Heart right ventricle (tissue), 16 donors: ENCODE results near the gene ETS1. TPM values are rescaled to one million over a fixed set of nuclear protein-coding genes. Genes with fewer than 3 reads are reported as not detected.
A peak's percentile ranks its signal among the peaks of the same experiment; 100 is the strongest.

Experiments
- ATAC-seq, 8 donors: fragments of 200-7000 bp; cut with Tn5 transposase; one replicate each; pipeline ENCODE4 v1.9.1; 2020; ENCODE audit warnings: mild to moderate bottlenecking in 8 of 8, moderate library complexity in 8 of 8, moderate number of reproducible peaks in 1 of 8
- DNase-seq, 2 donors: peaks; one replicate each; pipeline ENCODE4 v3.0.0-alpha.2; 2020
- H3K27ac ChIP-seq, 10 donors: fragments of 200-600 bp; sonication (generic) in 2 of 10; one replicate each; pipeline versions ENCODE4 v1.5.0 to v1.8.0; 2020 to 2022; ENCODE audit warnings: mild to moderate bottlenecking in 3 of 10
- H3K27me3 ChIP-seq, 7 donors: fragments of 200-600 bp; one replicate each; pipeline ENCODE4 v1.8.0; 2021 to 2022; ENCODE audit warnings: mild to moderate bottlenecking in 2 of 7
- H3K36me3 ChIP-seq, 9 donors: fragments of 200-600 bp; sonication (generic) in 1 of 9; one replicate each; pipeline versions ENCODE4 v1.5.0 to v1.8.0; 2020 to 2022; ENCODE audit warnings: mild to moderate bottlenecking in 2 of 9
- H3K4me1 ChIP-seq, 9 donors: fragments of 200-600 bp; sonication (generic) in 1 of 9; one replicate each; pipeline versions ENCODE4 v1.5.0 to v1.8.0; 2020 to 2022; ENCODE audit warnings: mild to moderate bottlenecking in 4 of 9
- H3K4me3 ChIP-seq, 10 donors: fragments of 200-600 bp; sonication (generic) in 2 of 10; one replicate each; pipeline versions ENCODE4 v1.5.0 to v1.8.0; 2020 to 2022; ENCODE audit warnings: mild to moderate bottlenecking in 7 of 10, moderate library complexity in 2 of 10
- H3K9me3 ChIP-seq, 11 donors: fragments of 200-600 bp in 10 of 11; sonication (generic) in 2 of 11; one replicate each; pipeline versions ENCODE4 v1.5.0 to v1.8.0; 2013 to 2022; ENCODE audit warnings: mild to moderate bottlenecking in 2 of 11, control low read depth in 1 of 11, moderate library complexity in 1 of 11
- CTCF ChIP-seq, 9 donors: fragments of 200-600 bp; sonication (generic) in 2 of 9; IDR thresholded peaks; one replicate each; pipeline versions ENCODE4 v1.5.0 to v1.8.0; 2021 to 2022; ENCODE audit warnings: antibody characterized with exemption in 9 of 9, mild to moderate bottlenecking in 5 of 9, moderate library complexity in 1 of 9
- WGBS, 2 donors: extraction: QIAGEN DNeasy Blood & Tissue Kit; methylation state at CpG; one replicate each; pipeline ENCODE4 v1.1.7; 2013; ENCODE audit warnings: inconsistent platforms in 1 of 2; 5-methylcytosine and 5-hydroxymethylcytosine counted together
- intact Hi-C, 10 donors: fragments of 100-400 bp; cut with DNase I; formaldehyde crosslinking; loops; one replicate each; pipeline versions ENCODE4 v1.11.1 to v1.14.2; 2022
- polyA plus RNA-seq, 2 donors: library from polyadenylated mRNA; stranded (reverse); fragments of 200-250 nt; gene quantifications; one replicate each; pipeline ENCODE4 v1.2.3, GENCODE V29; 2013
- total RNA-seq, 10 donors: library from RNA; stranded (reverse); fragmentation: NEBNext Ultra II Directional in 3 of 10; extraction: Animal tissue kit (Norgen Biotek cat#: 25700) in 3 of 10; gene quantifications; one replicate each; pipeline versions ENCODE4 v1.2.1 to v1.2.4, GENCODE V29; 2021 to 2023
- donor health status: Arrhythmogenic right ventricular cardiomyopathy.
- donor health status: ischemic (EF 13 %, LVEDD 7.1; RV severe dilation, severe dysfunction).
- donor health status: healthy with polysubstance abuse.
- donor health status: DM: no; HTN: yes; CAD: no.
- donor health status: DM: no; HTN: no; CAD: no.
- donor health status: ischemic (EF 25% LVEDD 6.9; RV normal size, moderate dysfunction).
- donor health status: ischemic (EF 25% LVEDD 5.7; RV mildly dilated, moderate dysfunction).
- donor health status: healthy.
- donor health status: DM: yes; HTN: yes; CAD: no.
- donor health status: Ischemic cardiomyopathy.
- donor health status: ischemic (EF 35%, LVEDD 5.7; RV mildly dilated, moderate dysfunction).
- donor health status: nonischemic (EF 11% LVEDD 7.7; RV severe dilation, severe dysfunction).
- donor health status: DM: yes; HTN: yes; CAD: no.
- donor health status: PGD.
- donor health status: ischemic (EF 29% LVEDD 5.4; RV normal size, mild dysfunction).
- donor health status: nonischemic (EF 23%, LVEDD 6.1; RV moderate dilation, normal function).

Gene ETS1
- total and polyA plus RNA-seq, 12 donors: 21.3 to 93.4 (median 50.7) TPM

GRCh38 chr11:128481135-128481534 lies 106.2 kb downstream of the ETS1 start:
- Histone ChIP-seq H3K9me3 (no peaks in the 10 kb centered on the region), H3K4me1 (peaks cover 10 to 98% (median 85%) of the 10 kb centered on the region in 9 donors), H3K27ac (peak overlapping the region in 9 of 10 donors; percentile 54 to 79 (median 69)), H3K27me3 (no peaks in the 10 kb centered on the region), H3K36me3 (peaks cover 0 to 96% (median 39%) of the 10 kb centered on the region in 9 donors), H3K4me3 (no peak overlapping the region)
- peak in 6 of 8 donors; percentile 31 to 66 (median 55) for ATAC-seq
- 60 to 66% methylated on average over 2 of the region's 2 CpGs for WGBS, 2 donors
- TF ChIP-seq CTCF (IDR thresholded peaks at IDR 0.05): no peak
- no peak for DNase-seq
- intact Hi-C loops: loop anchor here in 3 of 10 donors (5.0 kb wide), 3 partner anchors 36 to 151 kb away; no protein-coding TSS in a partner anchor

- intact Hi-C loops: loop anchor here in 3 of 10 donors (5.0 kb wide), 3 partner anchors 37 to 152 kb away; no protein-coding TSS in a partner anchor
Observed at GRCh38 chr11:128480665-128481064, 106.7 kb downstream of the ETS1 start.

GRCh38 chr11:128480066-128480465 lies 107.3 kb downstream of the ETS1 start:
- DNase-seq (peak in 1 of 2 donors; percentile 44), ATAC-seq (peak in 7 of 8 donors; percentile 23 to 90 (median 49))
- Histone ChIP-seq H3K4me3 (peak overlapping the region in 3 of 10 donors; percentile 2 to 17 (median 3)), H3K27me3 (no peaks in the 10 kb centered on the region), H3K4me1 (peaks cover 15 to 100% (median 96%) of the 10 kb centered on the region in 9 donors), H3K36me3 (peaks cover 0 to 96% (median 33%) of the 10 kb centered on the region in 9 donors), H3K9me3 (no peaks in the 10 kb centered on the region), H3K27ac (peak overlapping the region; percentile 48 to 79 (median 66))
- intact Hi-C loops: loop anchor here in 3 of 10 donors (5.0 kb wide), 3 partner anchors 37 to 152 kb away; no protein-coding TSS in a partner anchor
- WGBS, 2 donors: 35 to 50% methylated on average over 14 of the region's 14 CpGs
- no peak for TF ChIP-seq CTCF (IDR thresholded peaks at IDR 0.05)

More at GRCh38 chr11:128480665-128481064, 106.7 kb downstream of the ETS1 start:
- peaks cover 0 to 96% (median 39%) of the 10 kb centered on the region in 9 donors for H3K36me3 ChIP-seq
- H3K27me3 ChIP-seq: no peaks in the 10 kb centered on the region
- peaks cover 12 to 100% (median 90%) of the 10 kb centered on the region in 9 donors for H3K4me1 ChIP-seq
- peak overlapping the region; percentile 48 to 79 (median 66) for H3K27ac ChIP-seq
- 41 to 42% methylated on average over 4 of the region's 4 CpGs for WGBS, 2 donors
- H3K4me3 ChIP-seq: peak overlapping the region in 1 of 10 donors; percentile 3
- no peaks in the 10 kb centered on the region for H3K9me3 ChIP-seq
- DNase-seq (no peak), ATAC-seq (peak in 7 of 8 donors; percentile 16 to 27 (median 19))
- TF ChIP-seq CTCF (IDR thresholded peaks at IDR 0.05): no peak

GRCh38 chr11:128479144-128479543 lies 108.2 kb downstream of the ETS1 start:
- Histone ChIP-seq H3K4me3 (no peak overlapping the region), H3K9me3 (no peaks in the 10 kb centered on the region), H3K36me3 (peaks cover 0 to 94% (median 24%) of the 10 kb centered on the region in 9 donors), H3K27ac (peak overlapping the region in 9 of 10 donors; percentile 54 to 79 (median 69)), H3K27me3 (no peaks in the 10 kb centered on the region), H3K4me1 (peaks cover 24 to 100% (median 97%) of the 10 kb centered on the region in 9 donors)
- DNase-seq (no peak), ATAC-seq (no peak)
- intact Hi-C loops: loop anchor here in 1 of 10 donors (10.0 kb wide), 1 partner anchor 46 kb away; no protein-coding TSS in a partner anchor
- no peak for TF ChIP-seq CTCF (IDR thresholded peaks at IDR 0.05)
